Spleen (tissue), 7 donors: ENCODE measurements around the gene CAMTA1.

Experiments
- CTCF ChIP-seq, 11 experiments: fragments of 200-600 bp in 7 of 11; fragments of 450-650 bp in 4 of 11; sonication (generic) in 4 of 11; IDR thresholded peaks in 8 of 11; conservative IDR thresholded peaks in 3 of 11; 1 replicate in 7 of 11; 2 replicates in 4 of 11; pipeline versions ENCODE4 v1.4.0 to v1.8.0; 2016 to 2021; ENCODE audit warnings: antibody characterized with exemption in 11 of 11, inconsistent platforms in 4 of 11, mild to moderate bottlenecking in 1 of 11
- POLR2A ChIP-seq, 3 donors: fragments of 450-650 bp; IDR thresholded peaks; one replicate each; pipeline ENCODE4 v1.5.1; 2017; ENCODE audit warnings: antibody characterized with exemption in 3 of 3, mild to moderate bottlenecking in 1 of 3
- POLR2AphosphoS5 ChIP-seq, 3 donors: sonication (generic); formaldehyde crosslinking; IDR thresholded peaks; one replicate each; pipeline ENCODE4 v1.5.1; 2017; ENCODE audit warnings: antibody characterized with exemption in 3 of 3
- donor health status: DM: no; HTN: no; CAD: no; lungs with moderate emphysema.
- donor health status: DM: no; HTN: no; CAD: no.
- donor health status: DM: no; HTN: no; CAD: no.

GRCh38 chr1:7333094-7333493 lies 547.8 kb downstream of the CAMTA1 start:
- TF ChIP-seq POLR2A (IDR thresholded peaks at IDR 0.05) (no peak), CTCF (IDR thresholded peaks at IDR 0.05 in 8 of 11, conservative IDR thresholded peaks at IDR 0.05 in 3 of 11) (no peak), POLR2AphosphoS5 (IDR thresholded peaks at IDR 0.05) (no peak)
